ENCODE data around the gene PMPCA.

GRCh38 chr9:136441681-136442245, 31.3 kb downstream of the PMPCA start:
- no peak for TF ChIP-seq CTCF (IDR thresholded peaks at IDR 0.05; ENCODE audit: low read length)
- no peak for TF ChIP-seq EZH2 (IDR thresholded peaks at IDR 0.05; ENCODE audit: borderline replicate concordance, low read length)

All from OCI-LY1 (cell line).